ENCODE data around the gene SNRPA. TPM values are rescaled to one million over a fixed set of nuclear protein-coding genes. Genes with fewer than 3 reads are reported as not detected.
"Not testable (repeated sequence)": the region's sequence is repeated elsewhere in the genome, so short reads cannot be mapped to it uniquely, and the experiment has no call there.

The SNRPA gene
- total RNA-seq, 1 experiment from 2014 or later = 97.5 TPM

DNA sequence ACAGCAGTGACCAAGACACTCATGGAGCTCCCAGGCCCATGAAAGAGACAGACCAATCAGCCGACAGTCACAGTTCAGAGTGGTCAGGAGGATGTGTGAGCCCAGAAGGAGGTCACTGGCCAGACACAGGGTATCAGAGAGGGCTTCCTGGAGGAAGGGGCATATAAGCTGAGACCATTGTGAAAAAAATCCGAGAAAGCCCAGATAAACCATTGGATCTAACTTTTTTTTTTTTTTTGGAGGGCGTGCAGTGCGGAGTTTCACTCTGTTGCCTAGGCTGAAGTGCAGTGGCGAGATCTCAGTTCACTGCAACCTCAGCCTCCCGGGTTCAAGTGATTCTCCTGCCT is 29.9 kb upstream of the SNRPA start:
- no peak for DNase-seq (ENCODE audit: low read depth)

GRCh38 chr19:40721936-40722661 is 28.9 kb upstream of the SNRPA start:
- peak; percentile 34 for DNase-seq (ENCODE audit: low read depth)

- no peak for DNase-seq (ENCODE audit: low read depth)
These were observed 27.2 kb upstream of the SNRPA start for GRCh38 chr19:40723661-40724254.

- no peak for DNase-seq (ENCODE audit: low read depth)
These were observed 26.7 kb upstream of the SNRPA start for GRCh38 chr19:40724315-40724714.

- DNase-seq (ENCODE audit: low read depth) = no peak
These were observed 26.1 kb upstream of the SNRPA start for GRCh38 chr19:40724855-40725254.

GRCh38 chr19:40726279-40726678 is 24.7 kb upstream of the SNRPA start:
- no peak for DNase-seq (ENCODE audit: low read depth)

DNA sequence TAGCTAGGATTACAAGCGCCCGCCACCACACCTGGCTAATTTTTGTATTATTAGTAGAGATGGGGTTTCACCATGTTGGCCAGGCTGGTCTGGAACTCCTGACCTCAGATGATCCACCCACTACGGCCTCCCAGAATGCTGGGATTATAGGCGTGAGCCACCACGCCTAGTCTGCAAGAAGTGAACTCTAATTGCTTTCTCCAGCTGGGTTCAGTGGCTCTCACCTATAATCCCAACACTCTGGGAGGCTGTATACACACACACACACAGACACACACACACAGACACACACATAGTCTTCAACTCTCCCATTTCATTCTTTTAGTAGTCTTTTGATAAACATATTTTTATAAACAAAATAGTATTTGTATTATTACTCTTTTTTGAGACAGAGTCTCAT is 20.9 kb upstream of the SNRPA start:
- not testable (repeated sequence) for DNase-seq (ENCODE audit: low read depth)

DNA sequence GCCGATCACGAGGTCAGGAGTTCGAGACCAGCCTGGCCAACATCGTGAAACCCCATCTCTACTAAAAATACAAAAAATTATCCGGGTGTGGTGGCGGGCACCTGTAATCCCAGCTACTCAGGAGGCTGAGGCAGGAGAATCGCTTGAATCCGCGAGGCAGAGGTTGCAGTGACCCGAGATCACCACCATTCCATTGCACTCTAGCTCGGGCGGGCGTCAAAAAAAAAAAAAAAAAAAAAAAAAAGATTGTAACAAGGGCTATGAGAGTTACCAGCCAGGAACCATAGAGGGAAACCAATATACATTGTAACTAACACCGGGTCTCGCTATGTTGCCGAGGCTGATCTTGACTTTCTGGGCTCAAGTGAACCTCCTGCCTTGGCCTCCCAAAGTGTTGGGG is 18.7 kb upstream of the SNRPA start:
- DNase-seq (ENCODE audit: low read depth) = not testable (repeated sequence)

- no peak for DNase-seq (ENCODE audit: low read depth)
These were observed 17.9 kb upstream of the SNRPA start for GRCh38 chr19:40733149-40733548.

GRCh38 chr19:40735013-40735771 is 15.8 kb upstream of the SNRPA start:
- DNase-seq (ENCODE audit: low read depth) = no peak

DNA sequence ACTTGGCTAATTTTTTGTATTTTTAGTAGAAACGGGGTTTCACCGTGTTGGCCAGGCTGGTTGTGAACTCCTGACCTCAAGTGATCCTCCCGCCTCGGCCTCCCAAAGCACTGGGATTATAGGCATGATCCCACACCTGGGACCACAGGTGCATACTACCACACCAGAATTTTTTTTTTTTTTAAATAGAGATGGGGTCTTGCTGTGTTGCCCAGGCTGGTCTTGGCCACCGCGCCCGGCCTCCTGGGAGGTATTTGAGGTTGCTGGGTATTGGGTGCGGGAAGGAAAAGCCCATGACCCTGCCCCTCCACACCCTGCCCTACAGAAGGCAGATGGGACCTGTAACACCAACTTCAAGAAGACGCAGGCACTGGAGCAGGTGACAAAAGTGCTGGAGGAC is 14.3 kb upstream of the SNRPA start:
- DNase-seq (ENCODE audit: low read depth) = no peak

DNA sequence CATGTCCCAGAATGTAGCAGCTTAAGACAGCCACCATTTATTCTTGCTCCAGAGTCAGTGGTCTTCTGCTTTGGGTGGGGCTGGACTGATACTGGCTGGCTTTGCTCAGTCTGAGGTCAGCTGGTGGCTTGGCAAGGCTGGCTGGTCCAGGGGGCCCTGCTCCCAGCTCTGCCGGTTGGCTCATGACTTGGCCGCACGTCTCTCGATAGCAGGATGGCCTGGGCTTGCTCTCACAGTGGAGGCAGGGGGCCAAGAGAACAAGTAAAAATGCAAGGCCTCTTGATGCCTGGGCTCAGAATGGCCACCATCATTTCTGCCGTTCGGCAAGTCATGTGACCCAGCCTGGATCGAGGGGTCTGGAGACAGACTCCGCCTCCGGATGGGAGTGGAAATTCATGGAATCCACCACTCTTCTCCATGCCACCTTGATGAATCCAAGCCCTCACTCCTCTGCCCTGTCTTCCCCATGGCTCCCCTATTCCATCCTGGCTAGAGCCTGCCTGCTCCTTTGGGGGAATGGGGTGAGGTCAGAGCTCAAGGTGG is 13.8 kb upstream of the SNRPA start:
- DNase-seq (ENCODE audit: low read depth) = no peak

- no peak for DNase-seq (ENCODE audit: low read depth)
These were observed 11.8 kb upstream of the SNRPA start for GRCh38 chr19:40739030-40739839.

DNA sequence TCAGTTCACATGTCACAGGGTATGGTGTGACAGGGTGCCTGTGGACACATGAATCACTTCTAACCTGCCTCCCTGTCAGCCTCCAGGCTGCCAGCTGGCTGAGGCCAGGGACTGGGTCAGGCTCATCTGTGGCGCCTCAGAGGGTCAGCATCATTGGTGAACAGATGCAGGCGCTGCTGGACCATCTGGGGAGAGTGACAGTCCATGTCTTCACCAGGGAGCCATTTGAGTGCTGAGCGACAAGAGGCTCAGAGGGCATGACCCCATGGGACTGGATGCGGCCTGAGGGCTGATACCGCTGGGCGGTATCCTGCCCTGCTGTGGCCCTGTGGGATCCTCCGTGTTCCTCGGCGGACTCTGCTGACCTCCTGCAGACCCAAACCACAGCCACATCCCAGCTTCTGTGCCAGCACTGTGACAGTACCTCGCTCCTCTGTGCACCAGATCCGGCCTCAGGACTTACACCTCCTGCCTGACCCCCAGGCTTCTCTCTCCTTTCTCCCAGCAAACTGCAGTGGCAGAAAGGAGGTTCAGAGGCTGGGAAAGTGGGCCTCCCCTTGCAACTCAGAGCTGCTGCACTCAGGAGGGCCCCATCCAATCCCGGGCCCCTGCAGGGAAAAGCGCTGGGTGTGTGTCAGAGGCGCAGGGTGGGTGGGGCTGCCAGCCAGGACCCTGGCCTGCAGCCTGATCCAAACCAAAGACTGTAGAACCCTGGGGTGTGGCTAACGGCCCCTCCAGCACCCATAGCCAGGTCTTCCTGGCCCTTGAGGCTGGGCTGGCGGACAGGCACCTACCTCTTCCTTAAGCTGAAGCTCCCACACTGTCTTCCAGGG is 10.9 kb upstream of the SNRPA start:
- no peak for DNase-seq (ENCODE audit: low read depth)

- no peak for DNase-seq (ENCODE audit: low read depth)
These were observed 10.3 kb upstream of the SNRPA start for GRCh38 chr19:40740747-40741146.

DNA sequence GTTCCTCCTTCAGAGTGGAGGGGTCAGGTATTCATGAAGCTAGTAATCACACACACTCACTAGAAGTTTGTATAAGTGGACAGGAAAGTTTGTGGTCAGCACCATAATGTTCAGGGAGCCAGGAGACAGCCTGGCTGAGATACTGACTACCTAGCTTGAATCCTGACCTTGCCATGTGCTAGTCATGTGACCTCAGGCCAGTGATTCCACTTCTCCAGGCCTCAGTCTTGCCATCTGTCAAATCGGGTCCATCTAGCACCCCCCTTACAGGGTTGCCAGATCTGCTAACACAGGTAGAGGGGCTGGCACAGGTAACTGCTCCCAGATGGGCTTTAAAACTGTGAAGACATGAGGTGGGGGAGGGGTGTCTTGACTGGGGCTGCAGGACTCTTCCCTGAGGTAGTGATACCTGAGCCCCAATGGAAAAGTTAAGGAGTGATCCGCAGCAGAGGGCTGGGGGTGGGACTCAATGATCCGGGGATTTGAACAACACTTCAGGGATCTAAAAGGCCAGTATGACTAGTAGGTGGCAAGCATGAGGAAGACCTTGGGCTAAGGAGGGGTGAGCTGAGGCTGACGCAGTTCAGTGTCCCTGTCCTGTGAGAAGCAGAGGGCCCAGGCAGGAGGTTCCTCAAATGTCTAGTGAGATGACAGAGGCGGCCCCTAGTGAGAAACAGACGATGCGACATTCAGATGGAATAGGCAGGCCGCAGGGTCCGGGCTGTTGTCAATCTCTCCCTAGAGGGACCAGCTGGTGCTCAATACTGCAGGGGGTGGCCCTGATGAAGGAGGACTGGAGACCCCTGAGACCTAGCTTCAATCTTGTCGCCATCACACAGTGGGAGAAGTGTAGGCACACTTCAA is 9.2 kb upstream of the SNRPA start:
- DNase-seq (ENCODE audit: low read depth) = no peak

DNA sequence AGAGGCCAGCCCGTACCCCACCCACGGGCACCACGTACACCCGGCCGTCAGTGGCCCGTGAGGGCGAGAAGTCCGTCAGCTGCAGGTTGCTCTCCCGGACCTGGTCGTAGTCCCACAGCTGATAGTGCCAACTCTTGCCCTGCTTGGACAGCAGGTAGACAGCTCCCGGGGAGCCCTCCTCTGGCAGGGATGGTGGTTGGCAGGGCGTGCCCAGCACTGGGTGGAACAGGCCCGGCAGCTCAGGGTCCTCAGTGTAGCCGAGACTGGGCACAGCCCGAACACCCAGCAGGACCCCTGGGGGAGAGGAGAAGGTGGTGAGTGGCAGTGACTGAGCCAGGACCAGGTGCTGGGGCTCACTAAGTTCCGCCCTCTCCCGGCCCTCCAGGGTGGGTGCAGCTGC is 8.5 kb upstream of the SNRPA start:
- no peak for DNase-seq (ENCODE audit: low read depth)

DNA sequence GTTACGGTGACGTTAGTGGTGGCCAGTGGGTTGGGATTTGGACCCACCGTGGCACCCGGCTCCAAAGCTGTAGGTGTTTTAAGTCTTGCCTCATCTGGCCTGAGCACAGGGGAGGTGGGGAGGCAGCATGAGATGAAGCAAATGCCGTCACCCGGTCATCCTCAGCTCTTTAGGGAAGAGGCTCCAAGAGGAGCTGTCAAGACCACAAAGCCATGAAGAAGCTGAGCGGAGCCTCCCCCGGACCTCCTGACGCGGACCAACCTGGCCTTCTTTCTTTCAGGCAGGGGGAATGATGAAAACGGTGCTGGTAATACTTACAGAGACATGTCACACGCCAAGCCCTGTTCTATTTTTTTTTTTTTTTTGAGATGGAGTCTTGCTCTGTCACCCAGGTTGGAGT is 8.1 kb upstream of the SNRPA start:
- no peak for DNase-seq (ENCODE audit: low read depth)

GRCh38 chr19:40743926-40744325 is 7.1 kb upstream of the SNRPA start:
- no peak for DNase-seq (ENCODE audit: low read depth)
